GM19455 (cell line): ENCODE measurements around the gene CNGA1.

Experiments
- ATAC-seq: cut with Tn5 transposase; IDR thresholded peaks from one replicate; pipeline ENCODE4 v1.9.1; 2021; ENCODE audit not compliant: unreplicated experiment

Gene CNGA1

GRCh38 chr4:48016141-48017107 lies at the start of gene CNGA1, which contains the start of gene NIPAL1:
TSS of gene CNGA1 (minus strand) at chr4:48016681. CDS start at chr4:47952689, 63,992 bp downstream.
TSS of gene NIPAL1 (plus strand) at chr4:48016772. CDS start at chr4:48016840, 68 bp downstream.
- ATAC-seq: peak; percentile 92

GRCh38 chr4:48065587-48066052 lies 49.1 kb upstream of the CNGA1 start:
- peak; percentile 54 for ATAC-seq

GRCh38 chr4:48064349-48064748 lies 47.9 kb upstream of the CNGA1 start:
- no peak for ATAC-seq

- ATAC-seq: no peak
Observed at GRCh38 chr4:48058617-48059530, 42.4 kb upstream of the CNGA1 start.

- no peak for ATAC-seq
Observed at GRCh38 chr4:48051078-48051477, 34.6 kb upstream of the CNGA1 start.

GRCh38 chr4:48049483-48049882 lies 33.0 kb upstream of the CNGA1 start:
- no peak for ATAC-seq

GRCh38 chr4:48047896-48048295 lies 31.4 kb upstream of the CNGA1 start:
- peak; percentile 27 for ATAC-seq

- ATAC-seq: peak; percentile 98
Observed at GRCh38 chr4:48047421-48047844, 31.0 kb upstream of the CNGA1 start.

GRCh38 chr4:48046059-48046458 lies 29.6 kb upstream of the CNGA1 start:
- ATAC-seq: no peak

GRCh38 chr4:48044298-48044697 lies 27.8 kb upstream of the CNGA1 start:
- no peak for ATAC-seq

GRCh38 chr4:48043504-48043903 lies 27.0 kb upstream of the CNGA1 start:
- ATAC-seq: no peak

GRCh38 chr4:48042979-48043461 lies 26.5 kb upstream of the CNGA1 start:
- ATAC-seq: no peak

GRCh38 chr4:48041535-48042137 lies 25.2 kb upstream of the CNGA1 start:
- ATAC-seq: no peak

GRCh38 chr4:48039561-48039960 lies 23.1 kb upstream of the CNGA1 start:
- ATAC-seq: no peak

- no peak for ATAC-seq
Observed at GRCh38 chr4:48038666-48039065, 22.2 kb upstream of the CNGA1 start.

GRCh38 chr4:48037117-48037462 lies 20.6 kb upstream of the CNGA1 start:
- no peak for ATAC-seq

- ATAC-seq: no peak
Observed at GRCh38 chr4:48035952-48036351, 19.5 kb upstream of the CNGA1 start.

- no peak for ATAC-seq
Observed at GRCh38 chr4:48033825-48034413, 17.4 kb upstream of the CNGA1 start.

GRCh38 chr4:48033412-48033811 lies 16.9 kb upstream of the CNGA1 start:
- ATAC-seq: no peak

- ATAC-seq: no peak
Observed at GRCh38 chr4:48032721-48033120, 16.2 kb upstream of the CNGA1 start.
